ENCODE results near the gene HSPB6. TPM values are rescaled to one million over a fixed set of nuclear protein-coding genes. Genes with fewer than 3 reads are reported as not detected.

The HSPB6 gene
- polyA plus RNA-seq, 1 of the 3 experiments (the other 2 are of a cell fraction), result 0.43 TPM

DNA sequence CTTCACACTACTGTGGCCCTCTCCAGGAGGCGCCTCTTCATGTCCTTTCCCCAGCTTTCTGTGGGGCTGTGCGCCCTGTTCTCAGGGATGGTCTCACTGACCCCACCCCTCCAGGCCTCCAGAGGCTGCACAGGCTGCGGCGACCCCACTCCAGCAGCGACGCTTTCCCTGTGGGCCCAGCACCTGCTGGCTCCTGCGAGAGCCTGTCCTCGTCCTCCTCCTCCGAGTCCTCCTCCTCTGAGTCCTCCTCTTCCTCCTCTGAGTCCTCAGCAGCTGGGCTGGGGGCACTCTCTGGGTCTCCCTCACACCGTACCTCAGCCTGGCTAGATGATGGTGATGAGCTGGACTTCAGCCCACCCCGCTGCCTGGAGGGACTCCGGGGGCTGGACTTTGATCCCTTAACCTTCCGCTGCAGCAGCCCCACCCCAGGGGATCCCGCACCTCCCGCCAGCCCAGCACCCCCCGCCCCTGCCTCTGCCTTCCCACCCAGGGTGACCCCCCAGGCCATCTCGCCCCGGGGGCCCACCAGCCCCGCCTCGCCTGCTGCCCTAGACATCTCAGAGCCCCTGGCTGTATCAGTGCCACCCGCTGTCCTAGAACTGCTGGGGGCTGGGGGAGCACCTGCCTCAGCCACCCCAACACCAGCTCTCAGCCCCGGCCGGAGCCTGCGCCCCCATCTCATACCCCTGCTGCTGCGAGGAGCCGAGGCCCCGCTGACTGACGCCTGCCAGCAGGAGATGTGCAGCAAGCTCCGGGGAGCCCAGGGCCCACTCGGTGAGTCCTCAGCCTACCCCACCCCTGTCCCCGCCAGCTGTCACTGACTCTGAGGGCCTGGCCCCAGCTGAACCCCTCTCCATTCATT lies 29.7 kb upstream of the HSPB6 start:
- no peaks in the 10 kb centered on the region for H3K4me1 ChIP-seq (ENCODE audit: control insufficient read depth in 1 of 2, insufficient read depth in 2 of 2, low read depth in 1 of 2, low read length in 1 of 2)
- no peak for TF ChIP-seq FOXM1 (IDR thresholded peaks at IDR 0.05; ENCODE audit: low read depth)
- no peaks in the 10 kb centered on the region for H3F3A ChIP-seq (replicated peaks; ENCODE audit: insufficient read depth)
- H3K9ac ChIP-seq, result no peak overlapping the region
- H3K9me3 ChIP-seq, result no peaks in the 10 kb centered on the region
- 91% methylated on average over 22 of the region's 31 CpGs for WGBS (ENCODE audit: low lambda C conversion rate)
- no peak overlapping the region for H3K27ac ChIP-seq (ENCODE audit: low read depth in 2 of 2, low read length in 1 of 2)
- no peak overlapping the region for H3K4me2 ChIP-seq
- no peaks in the 10 kb centered on the region for H3K27me3 ChIP-seq (ENCODE audit: insufficient read depth)
- no peaks in the 10 kb centered on the region for H3K9me2 ChIP-seq
- H3K36me3 ChIP-seq (replicated peaks in 1 of 2; ENCODE audit: control insufficient read depth in 1 of 2, insufficient read depth in 2 of 2, low read length in 1 of 2), result peaks cover 0 to 5% of the 10 kb centered on the region in 2 experiments
- no peak overlapping the region for H3K4me3 ChIP-seq (ENCODE audit: low read depth in 2 of 2, low read length in 1 of 2)
- POLR2A ChIA-PET, result no interaction called here
- no peaks in the 10 kb centered on the region for H4K20me1 ChIP-seq (ENCODE audit: insufficient read depth)
- no peak overlapping the region for H2AFZ ChIP-seq (ENCODE audit: low read depth)
- CTCF ChIA-PET, result interaction anchor here (1.9 kb wide), 1 partner anchor 33 kb away, joined by 6 read pairs; no protein-coding TSS in a partner anchor
- DNase-seq, result no peak
- no peaks in the 10 kb centered on the region for H3K79me2 ChIP-seq (ENCODE audit: insufficient read depth)

DNA sequence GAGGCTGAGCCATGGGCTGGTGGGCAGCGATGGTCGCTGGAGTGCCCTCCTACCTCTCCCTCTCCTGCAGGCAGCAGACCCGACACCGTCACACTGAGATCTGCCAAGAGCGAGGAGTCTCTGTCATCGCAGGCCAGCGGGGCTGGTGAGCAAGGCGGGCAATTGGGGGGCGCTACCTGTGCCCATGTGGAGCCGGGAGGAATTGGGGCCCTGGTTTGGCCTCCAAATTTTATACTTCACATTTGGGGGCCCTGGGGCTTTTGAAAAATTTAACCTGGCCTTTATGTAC lies 28.5 kb upstream of the HSPB6 start:
- 93% methylated on average over 10 of the region's 10 CpGs for WGBS (ENCODE audit: low lambda C conversion rate)
- H3K9me3 ChIP-seq, result no peaks in the 10 kb centered on the region
- POLR2A ChIA-PET, result interaction anchor here (0.6 kb wide), 1 partner anchor 113 kb away, joined by 3 read pairs; no protein-coding TSS in a partner anchor
- H3F3A ChIP-seq (replicated peaks; ENCODE audit: insufficient read depth), result no peaks in the 10 kb centered on the region
- H3K4me3 ChIP-seq (ENCODE audit: low read depth in 2 of 2, low read length in 1 of 2), result no peak overlapping the region
- H3K36me3 ChIP-seq (replicated peaks in 1 of 2; ENCODE audit: control insufficient read depth in 1 of 2, insufficient read depth in 2 of 2, low read length in 1 of 2), result peaks cover 0 to 8% of the 10 kb centered on the region in 2 experiments
- no peaks in the 10 kb centered on the region for H4K20me1 ChIP-seq (ENCODE audit: insufficient read depth)
- TF ChIP-seq IRF3 (IDR thresholded peaks at IDR 0.05; ENCODE audit: low read depth, low read length) (no peak), CHD2 (IDR thresholded peaks at IDR 0.05; ENCODE audit: low read length, partially characterized antibody) (no peak), GABPA (IDR thresholded peaks at IDR 0.05; ENCODE audit: low read depth) (no peak), TAF1 (IDR thresholded peaks at IDR 0.05; ENCODE audit: borderline replicate concordance, low read depth, low read length) (no peak), RXRA (IDR thresholded peaks at IDR 0.05; ENCODE audit: borderline replicate concordance, low read depth) (no peak), MEF2A (IDR thresholded peaks at IDR 0.05; ENCODE audit: borderline replicate concordance, low read depth) (no peak), PBX3 (IDR thresholded peaks at IDR 0.05) (no peak), YY1 (IDR thresholded peaks at IDR 0.05; ENCODE audit: low read depth) (no peak)
- TF ChIP-seq, protein P1, sequence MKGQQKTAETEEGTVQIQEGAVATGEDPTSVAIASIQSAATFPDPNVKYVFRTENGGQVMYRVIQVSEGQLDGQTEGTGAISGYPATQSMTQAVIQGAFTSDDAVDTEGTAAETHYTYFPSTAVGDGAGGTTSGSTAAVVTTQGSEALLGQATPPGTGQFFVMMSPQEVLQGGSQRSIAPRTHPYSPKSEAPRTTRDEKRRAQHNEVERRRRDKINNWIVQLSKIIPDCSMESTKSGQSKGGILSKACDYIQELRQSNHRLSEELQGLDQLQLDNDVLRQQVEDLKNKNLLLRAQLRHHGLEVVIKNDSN (IDR thresholded peaks at IDR 0.05; ENCODE audit: borderline replicate concordance, low read depth), result no peak
- H3K9me2 ChIP-seq, result no peaks in the 10 kb centered on the region
- CTCF ChIA-PET, result no interaction called here
- no peak for DNase-seq
- H3K4me1 ChIP-seq (ENCODE audit: control insufficient read depth in 1 of 2, insufficient read depth in 2 of 2, low read depth in 1 of 2, low read length in 1 of 2), result no peaks in the 10 kb centered on the region
- no peak overlapping the region for H3K27ac ChIP-seq (ENCODE audit: low read depth in 2 of 2, low read length in 1 of 2)
- no peaks in the 10 kb centered on the region for H3K79me2 ChIP-seq (ENCODE audit: insufficient read depth)
- H3K9ac ChIP-seq, result no peak overlapping the region
- H3K27me3 ChIP-seq (ENCODE audit: insufficient read depth), result no peaks in the 10 kb centered on the region
- H3K4me2 ChIP-seq, result no peak overlapping the region
- no peak overlapping the region for H2AFZ ChIP-seq (ENCODE audit: low read depth)

All from SK-N-SH (cell line).